ENCODE data around the gene METAP2. TPM values are rescaled to one million over a fixed set of nuclear protein-coding genes. Genes with fewer than 3 reads are reported as not detected.
A peak's percentile ranks its signal among the peaks of the same experiment; 100 is the strongest.

Gene METAP2
- total and polyA plus RNA-seq, 3 experiments from 2014 or later = 36.1 to 129 (median 109) TPM

GRCh38 chr12:95532851-95533250 is 58.9 kb downstream of the METAP2 start:
- Mint-ChIP-seq H3K4me3 (no peak overlapping the region), H3K27ac (peak overlapping the region in 1 of 8 donors; percentile 10), H3K36me3 (peaks cover 0 to 15% (median 0%) of the 10 kb centered on the region in 3 donors), H3K27me3 (peaks cover 3% of the 10 kb centered on the region in 2 donors), H3K9me3 (no peaks in the 10 kb centered on the region), H3K4me1 (peaks cover 0 to 7% (median 0%) of the 10 kb centered on the region in 3 donors)
- Histone ChIP-seq H3K4me3 (ENCODE audit: low read length) (no peak overlapping the region), H3K4me1 (ENCODE audit: insufficient read depth, low read length) (no peaks in the 10 kb centered on the region), H3K27me3 (ENCODE audit: insufficient read depth, low read length, poor library complexity, severe bottlenecking) (no peaks in the 10 kb centered on the region), H3K36me3 (ENCODE audit: insufficient read depth, low read length) (no peaks in the 10 kb centered on the region), H3K9me3 (ENCODE audit: low read length) (no peaks in the 10 kb centered on the region), H3K27ac (ENCODE audit: low read depth, low read length) (no peak overlapping the region)
- ChIA-PET CTCF (interaction anchor here (3.4 kb wide), 1 partner anchor 416 kb away, joined by 63 read pairs; no protein-coding TSS in a partner anchor), POLR2A (no interaction called here)
- no peak for DNase-seq

- Mint-ChIP-seq H3K9me3 (no peaks in the 10 kb centered on the region), H3K36me3 (peaks cover 0 to 11% (median 0%) of the 10 kb centered on the region in 3 donors), H3K27ac (no peak overlapping the region), H3K4me3 (no peak overlapping the region), H3K27me3 (peaks cover 0 to 3% of the 10 kb centered on the region in 2 donors), H3K4me1 (peaks cover 0 to 7% (median 0%) of the 10 kb centered on the region in 3 donors)
- Histone ChIP-seq H3K4me1 (ENCODE audit: insufficient read depth, low read length) (no peaks in the 10 kb centered on the region), H3K27ac (ENCODE audit: low read depth, low read length) (no peak overlapping the region), H3K9me3 (ENCODE audit: low read length) (no peaks in the 10 kb centered on the region), H3K36me3 (ENCODE audit: insufficient read depth, low read length) (no peaks in the 10 kb centered on the region), H3K4me3 (ENCODE audit: low read length) (no peak overlapping the region), H3K27me3 (ENCODE audit: insufficient read depth, low read length, poor library complexity, severe bottlenecking) (no peaks in the 10 kb centered on the region)
- ChIA-PET POLR2A (interaction anchor here (0.7 kb wide), 1 partner anchor 1374 kb away, joined by 5 read pairs; no protein-coding TSS in a partner anchor), CTCF (interaction anchor here (0.7 to 3.4 kb wide), 25 partner anchors 8 to 470 kb away, joined by 3 to 63 read pairs (median 4); partner anchors contain the start of genes FGD6, METAP2, NR2C1 and VEZT)
- DNase-seq = no peak
These were observed 60.0 kb downstream of the METAP2 start for GRCh38 chr12:95533985-95534384.

- no peaks in the 10 kb centered on the region for H3K9me3 ChIP-seq (ENCODE audit: low read length)
- H3K36me3 Mint-ChIP-seq = peaks cover 0 to 8% (median 0%) of the 10 kb centered on the region in 3 donors
- no peak overlapping the region for H3K4me3 ChIP-seq (ENCODE audit: low read length)
- peaks cover 0 to 4% (median 0%) of the 10 kb centered on the region in 3 donors for H3K4me1 Mint-ChIP-seq
- CTCF ChIA-PET = interaction anchor here (1.5 to 3.7 kb wide), 2 partner anchors 421 to 465 kb away, joined by 4 to 17 read pairs; no protein-coding TSS in a partner anchor
- H3K4me3 Mint-ChIP-seq = no peak overlapping the region
- peaks cover 0 to 3% of the 10 kb centered on the region in 2 donors for H3K27me3 Mint-ChIP-seq
- H3K4me1 ChIP-seq (ENCODE audit: insufficient read depth, low read length) = no peaks in the 10 kb centered on the region
- no peaks in the 10 kb centered on the region for H3K36me3 ChIP-seq (ENCODE audit: insufficient read depth, low read length)
- POLR2A ChIA-PET = no interaction called here
- no peaks in the 10 kb centered on the region for H3K9me3 Mint-ChIP-seq
- H3K27me3 ChIP-seq (ENCODE audit: insufficient read depth, low read length, poor library complexity, severe bottlenecking) = no peaks in the 10 kb centered on the region
- H3K27ac Mint-ChIP-seq = no peak overlapping the region
- no peak overlapping the region for H3K27ac ChIP-seq (ENCODE audit: low read depth, low read length)
- no peak for DNase-seq
These were observed 64.1 kb downstream of the METAP2 start for GRCh38 chr12:95538006-95538405.

DNA sequence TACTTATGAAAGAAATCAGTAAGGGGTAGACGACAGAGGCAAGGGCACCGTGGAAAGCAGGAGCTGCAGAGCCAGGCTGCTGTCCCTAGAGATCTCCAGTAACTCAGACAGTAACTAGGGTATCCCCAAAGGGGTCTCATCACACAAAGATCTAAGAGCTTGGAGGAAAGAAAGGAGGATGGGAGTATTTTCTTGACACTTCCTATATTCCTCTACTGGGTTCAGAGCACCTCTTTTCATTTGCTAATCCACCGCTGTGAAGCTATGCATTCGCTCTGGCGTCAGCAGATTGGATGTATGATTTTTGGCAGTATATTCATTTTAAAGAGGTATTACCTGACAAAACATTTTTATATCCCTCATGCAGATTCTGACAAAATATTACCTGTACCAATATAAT is 64.7 kb downstream of the METAP2 start:
- Mint-ChIP-seq H3K4me1 (peaks cover 0 to 4% (median 0%) of the 10 kb centered on the region in 3 donors), H3K36me3 (peaks cover 0 to 3% (median 0%) of the 10 kb centered on the region in 3 donors), H3K9me3 (no peaks in the 10 kb centered on the region), H3K4me3 (no peak overlapping the region), H3K27me3 (peaks cover 0 to 3% of the 10 kb centered on the region in 2 donors), H3K27ac (no peak overlapping the region)
- H3K9me3 ChIP-seq (ENCODE audit: low read length) = no peaks in the 10 kb centered on the region
- H3K27ac ChIP-seq (ENCODE audit: low read depth, low read length) = no peak overlapping the region
- no peaks in the 10 kb centered on the region for H3K36me3 ChIP-seq (ENCODE audit: insufficient read depth, low read length)
- no peaks in the 10 kb centered on the region for H3K27me3 ChIP-seq (ENCODE audit: insufficient read depth, low read length, poor library complexity, severe bottlenecking)
- DNase-seq = no peak
- H3K4me3 ChIP-seq (ENCODE audit: low read length) = no peak overlapping the region
- POLR2A ChIA-PET = no interaction called here
- H3K4me1 ChIP-seq (ENCODE audit: insufficient read depth, low read length) = no peaks in the 10 kb centered on the region
- CTCF ChIA-PET = interaction anchor here (0.6 to 3.7 kb wide), 2 partner anchors 19 to 421 kb away, joined by 4 to 17 read pairs; no protein-coding TSS in a partner anchor

- Mint-ChIP-seq H3K4me3 (no peak overlapping the region), H3K9me3 (no peaks in the 10 kb centered on the region), H3K27me3 (peaks cover 0 to 3% of the 10 kb centered on the region in 2 donors), H3K27ac (no peak overlapping the region), H3K4me1 (peaks cover 0 to 8% (median 0%) of the 10 kb centered on the region in 3 donors), H3K36me3 (no peaks in the 10 kb centered on the region)
- H3K4me3 ChIP-seq (ENCODE audit: low read length) = no peak overlapping the region
- no peaks in the 10 kb centered on the region for H3K27me3 ChIP-seq (ENCODE audit: insufficient read depth, low read length, poor library complexity, severe bottlenecking)
- H3K9me3 ChIP-seq (ENCODE audit: low read length) = no peaks in the 10 kb centered on the region
- no peaks in the 10 kb centered on the region for H3K36me3 ChIP-seq (ENCODE audit: insufficient read depth, low read length)
- H3K4me1 ChIP-seq (ENCODE audit: insufficient read depth, low read length) = no peaks in the 10 kb centered on the region
- CTCF ChIA-PET = no interaction called here
- POLR2A ChIA-PET = no interaction called here
- DNase-seq = no peak
- H3K27ac ChIP-seq (ENCODE audit: low read depth, low read length) = no peak overlapping the region
These were observed 67.5 kb downstream of the METAP2 start for GRCh38 chr12:95541436-95541835.

GRCh38 chr12:95543305-95543704 is 69.4 kb downstream of the METAP2 start:
- POLR2A ChIA-PET = no interaction called here
- Histone ChIP-seq H3K36me3 (ENCODE audit: insufficient read depth, low read length) (no peaks in the 10 kb centered on the region), H3K4me1 (ENCODE audit: insufficient read depth, low read length) (no peaks in the 10 kb centered on the region), H3K27ac (ENCODE audit: low read depth, low read length) (no peak overlapping the region), H3K9me3 (ENCODE audit: low read length) (no peaks in the 10 kb centered on the region), H3K27me3 (ENCODE audit: insufficient read depth, low read length, poor library complexity, severe bottlenecking) (no peaks in the 10 kb centered on the region), H3K4me3 (ENCODE audit: low read length) (no peak overlapping the region)
- Mint-ChIP-seq H3K4me3 (no peak overlapping the region), H3K4me1 (peaks cover 9 to 20% (median 11%) of the 10 kb centered on the region in 3 donors), H3K9me3 (peaks cover 0 to 2% (median 0%) of the 10 kb centered on the region in 5 donors), H3K27me3 (peaks cover 3 to 8% of the 10 kb centered on the region in 2 donors), H3K27ac (peak overlapping the region in 1 of 8 donors; percentile 32), H3K36me3 (peaks cover 0 to 2% (median 0%) of the 10 kb centered on the region in 3 donors)
- CTCF ChIA-PET = interaction anchor here (1.2 kb wide), 1 partner anchor 9 kb away, joined by 3 read pairs; no protein-coding TSS in a partner anchor
- DNase-seq = no peak

- H3K27ac Mint-ChIP-seq = no peak overlapping the region
- no peak overlapping the region for H3K27ac ChIP-seq (ENCODE audit: low read depth, low read length)
- no peak for DNase-seq
- ChIA-PET CTCF (interaction anchor here (0.8 to 1.6 kb wide), 2 partner anchors 327 to 427 kb away, joined by 3 to 4 read pairs; partner anchors contain the start of genes FGD6 and VEZT), POLR2A (no interaction called here)
- peaks cover 0 to 4% (median 2%) of the 10 kb centered on the region in 5 donors for H3K9me3 Mint-ChIP-seq
- H3K4me3 Mint-ChIP-seq = no peak overlapping the region
- peaks cover 0 to 4% (median 0%) of the 10 kb centered on the region in 3 donors for H3K36me3 Mint-ChIP-seq
- no peaks in the 10 kb centered on the region for H3K9me3 ChIP-seq (ENCODE audit: low read length)
- H3K27me3 Mint-ChIP-seq = peaks cover 10 to 13% of the 10 kb centered on the region in 2 donors
- peaks cover 13 to 30% (median 19%) of the 10 kb centered on the region in 3 donors for H3K4me1 Mint-ChIP-seq
- no peaks in the 10 kb centered on the region for H3K27me3 ChIP-seq (ENCODE audit: insufficient read depth, low read length, poor library complexity, severe bottlenecking)
- no peaks in the 10 kb centered on the region for H3K36me3 ChIP-seq (ENCODE audit: insufficient read depth, low read length)
- no peaks in the 10 kb centered on the region for H3K4me1 ChIP-seq (ENCODE audit: insufficient read depth, low read length)
- no peak overlapping the region for H3K4me3 ChIP-seq (ENCODE audit: low read length)
These were observed 70.8 kb downstream of the METAP2 start for GRCh38 chr12:95544756-95545155.

GRCh38 chr12:95545303-95545702 is 71.4 kb downstream of the METAP2 start:
- H3K27ac ChIP-seq (ENCODE audit: low read depth, low read length) = no peak overlapping the region
- POLR2A ChIA-PET = no interaction called here
- no peaks in the 10 kb centered on the region for H3K27me3 ChIP-seq (ENCODE audit: insufficient read depth, low read length, poor library complexity, severe bottlenecking)
- H3K27me3 Mint-ChIP-seq = peaks cover 10 to 14% of the 10 kb centered on the region in 2 donors
- no peaks in the 10 kb centered on the region for H3K4me1 ChIP-seq (ENCODE audit: insufficient read depth, low read length)
- H3K36me3 Mint-ChIP-seq = peaks cover 0 to 4% (median 0%) of the 10 kb centered on the region in 3 donors
- H3K9me3 ChIP-seq (ENCODE audit: low read length) = no peaks in the 10 kb centered on the region
- CTCF ChIA-PET = interaction anchor here (1.6 to 3.1 kb wide), 2 partner anchors 11 to 428 kb away, joined by 4 to 10 read pairs; no protein-coding TSS in a partner anchor
- peaks cover 0 to 4% (median 2%) of the 10 kb centered on the region in 5 donors for H3K9me3 Mint-ChIP-seq
- no peak overlapping the region for H3K4me3 Mint-ChIP-seq
- no peaks in the 10 kb centered on the region for H3K36me3 ChIP-seq (ENCODE audit: insufficient read depth, low read length)
- no peak overlapping the region for H3K27ac Mint-ChIP-seq
- DNase-seq = no peak
- no peak overlapping the region for H3K4me3 ChIP-seq (ENCODE audit: low read length)
- H3K4me1 Mint-ChIP-seq = peaks cover 13 to 30% (median 20%) of the 10 kb centered on the region in 3 donors
